ENCODE measurements around the gene GNLY. TPM values are rescaled to one million over a fixed set of nuclear protein-coding genes. Genes with fewer than 3 reads are reported as not detected.

Gene GNLY
- total RNA-seq, 6 experiments from 2014 or later, result 0.92 to 3.1 (median 1.6) TPM

DNA sequence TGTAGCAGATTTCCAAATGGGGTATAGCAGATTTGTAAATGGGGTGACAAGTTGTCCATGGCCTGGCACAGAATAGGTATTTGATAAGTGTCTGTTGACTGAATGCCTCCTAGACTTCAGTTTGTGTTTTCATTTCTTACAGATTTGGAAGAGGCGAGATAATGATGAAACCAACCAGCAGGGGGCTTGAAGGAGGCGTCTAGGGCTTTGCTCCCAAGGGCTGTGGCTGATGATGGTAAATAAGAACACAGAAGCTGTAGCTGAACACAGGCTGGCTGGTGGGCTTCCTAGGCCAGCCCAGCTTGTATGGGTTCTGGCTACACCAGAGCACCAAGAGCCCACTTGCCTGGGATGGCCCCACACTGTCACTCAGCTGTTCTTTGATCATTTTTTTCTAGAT lies 45.5 kb upstream of the GNLY start:
- H3K36me3 ChIP-seq, result peaks cover 0 to 77% (median 41%) of the 10 kb centered on the region in 4 donors
- TF ChIP-seq POLR2A (IDR thresholded peaks at IDR 0.05) (no peak), CTCF (IDR thresholded peaks at IDR 0.05) (peak; percentile 15 to 34 (median 22))
- intact Hi-C loops (cut with DNase I), result no loop called here
- ATAC-seq (peak in 3 of 4 donors; percentile 25 to 42 (median 40)), DNase-seq (no peak)
- H3K27me3 ChIP-seq, result no peaks in the 10 kb centered on the region
- no peaks in the 10 kb centered on the region for H3K9me3 ChIP-seq
- no peak overlapping the region for H3K27ac ChIP-seq
- 75% methylated on average over 1 of the region's 2 CpGs for WGBS (ENCODE audit: insufficient coverage, low coverage, low lambda C conversion rate, missing lambda C conversion rate)
- no peak overlapping the region for H3K4me3 ChIP-seq
- peaks cover 0 to 4% (median 0%) of the 10 kb centered on the region in 4 donors for H3K4me1 ChIP-seq

DNA sequence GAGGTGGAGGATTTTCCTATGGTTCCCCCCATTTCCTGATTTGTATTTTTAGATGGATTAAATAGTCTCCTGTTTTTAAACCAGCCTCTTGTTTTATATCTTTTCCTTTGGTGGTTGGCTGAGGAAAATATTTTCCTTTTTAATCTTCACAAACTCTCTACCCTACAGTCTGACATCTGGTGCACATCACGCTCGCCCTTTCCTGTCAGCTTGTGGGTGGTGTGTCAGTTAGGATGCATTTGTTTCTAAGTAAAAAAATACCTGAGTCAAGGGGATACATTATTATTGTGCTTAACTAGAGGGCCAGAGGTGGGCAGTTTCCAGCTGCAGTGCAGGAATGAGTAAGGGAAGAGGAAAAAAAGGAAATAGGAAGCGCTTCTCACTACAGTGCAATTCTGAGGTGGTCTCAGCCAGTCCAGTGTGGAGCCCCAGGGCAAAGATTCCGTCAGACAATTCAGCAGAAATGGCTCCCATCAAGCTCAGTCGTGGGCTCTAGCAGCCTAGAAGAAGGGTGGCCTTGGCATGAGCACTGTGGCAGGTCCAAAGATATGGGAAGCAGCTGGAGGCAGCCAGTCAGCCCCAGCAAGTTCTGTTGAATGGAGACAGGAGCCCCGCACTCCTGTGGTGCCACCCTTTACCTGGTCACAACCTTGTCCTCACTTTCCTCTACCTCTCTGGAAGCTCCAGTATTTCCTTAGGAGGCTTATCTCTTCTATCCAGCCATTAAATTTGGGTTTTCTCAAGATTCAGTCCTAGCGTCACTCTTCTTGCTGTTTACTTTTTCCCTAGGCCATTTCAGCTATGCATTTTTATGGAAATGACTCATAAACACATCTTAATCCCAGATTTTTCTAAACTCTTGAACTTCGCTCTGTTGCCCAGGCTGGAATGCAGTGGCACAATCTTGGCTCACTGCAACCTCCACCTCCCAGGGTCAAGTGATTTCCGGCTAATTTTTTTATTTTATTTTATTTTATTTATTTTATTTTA lies 44.7 kb upstream of the GNLY start:
- H3K9me3 ChIP-seq, result no peaks in the 10 kb centered on the region
- no peak overlapping the region for H3K4me3 ChIP-seq
- 81% methylated on average over 8 of the region's 9 CpGs for WGBS (ENCODE audit: insufficient coverage, low coverage, low lambda C conversion rate, missing lambda C conversion rate)
- DNase-seq, result no peak
- no peak for TF ChIP-seq CTCF (IDR thresholded peaks at IDR 0.05)
- TF ChIP-seq POLR2A (IDR thresholded peaks at IDR 0.05), result no peak
- no peaks in the 10 kb centered on the region for H3K27me3 ChIP-seq
- H3K27ac ChIP-seq, result no peak overlapping the region
- ATAC-seq, result no peak
- H3K4me1 ChIP-seq, result peaks cover 0 to 4% (median 0%) of the 10 kb centered on the region in 4 donors
- intact Hi-C loops (cut with DNase I), result no loop called here
- peaks cover 0 to 69% (median 35%) of the 10 kb centered on the region in 4 donors for H3K36me3 ChIP-seq

- Histone ChIP-seq H3K27me3 (no peaks in the 10 kb centered on the region), H3K4me1 (peaks cover 0 to 4% (median 0%) of the 10 kb centered on the region in 4 donors), H3K36me3 (peaks cover 0 to 60% (median 29%) of the 10 kb centered on the region in 4 donors), H3K9me3 (no peaks in the 10 kb centered on the region), H3K4me3 (no peak overlapping the region), H3K27ac (no peak overlapping the region)
- 96% methylated on average over 4 of the region's 4 CpGs for WGBS (ENCODE audit: insufficient coverage, low coverage, low lambda C conversion rate, missing lambda C conversion rate)
- no peak for ATAC-seq
- intact Hi-C loops (cut with DNase I), result no loop called here
- DNase-seq, result no peak
- TF ChIP-seq POLR2A (IDR thresholded peaks at IDR 0.05) (no peak), CTCF (IDR thresholded peaks at IDR 0.05) (no peak)
Measured at GRCh38 chr2:85650456-85650855, 43.7 kb upstream of the GNLY start.

DNA sequence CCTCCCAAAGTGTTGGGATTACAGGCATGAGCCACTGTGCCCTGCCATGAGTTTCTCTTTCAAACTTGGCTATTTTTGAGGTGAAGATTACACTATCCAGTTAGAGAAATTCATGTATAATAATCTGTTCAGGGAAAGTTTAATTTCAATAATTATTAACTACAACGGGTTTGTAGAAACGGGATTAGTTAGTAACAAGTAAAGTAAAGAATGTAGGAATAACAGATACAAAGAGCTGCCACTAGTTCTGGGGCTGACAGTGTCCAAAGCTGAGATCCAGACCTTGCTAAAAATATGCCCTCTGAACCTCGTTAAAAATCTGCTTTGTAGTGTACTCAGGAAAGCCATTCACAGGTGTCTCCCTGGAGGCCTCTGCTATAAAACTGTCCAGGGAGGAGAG lies 43.1 kb upstream of the GNLY start:
- Histone ChIP-seq H3K27me3 (no peaks in the 10 kb centered on the region), H3K4me3 (no peak overlapping the region), H3K36me3 (peaks cover 0 to 53% (median 24%) of the 10 kb centered on the region in 4 donors), H3K27ac (no peak overlapping the region), H3K9me3 (no peaks in the 10 kb centered on the region), H3K4me1 (peaks cover 0 to 4% (median 0%) of the 10 kb centered on the region in 4 donors)
- 20% methylated on average over 3 of the region's 3 CpGs for WGBS (ENCODE audit: insufficient coverage, low coverage, low lambda C conversion rate, missing lambda C conversion rate)
- DNase-seq, result no peak
- TF ChIP-seq POLR2A (IDR thresholded peaks at IDR 0.05) (no peak), CTCF (IDR thresholded peaks at IDR 0.05) (no peak)
- intact Hi-C loops (cut with DNase I), result no loop called here
- ATAC-seq, result peak in 1 of 4 donors; percentile 13

All from right lobe of liver (tissue), 6 donors.